Lower lobe of right lung (tissue), 2 donors: ENCODE measurements around the gene TIGD7. TPM values are rescaled to one million over a fixed set of nuclear protein-coding genes. Genes with fewer than 3 reads are reported as not detected.

Experiments used
- ATAC-seq, 2 donors: fragments of 200-7000 bp; cut with Tn5 transposase; one replicate each; pipeline ENCODE4 v1.9.1; 2020 to 2022; ENCODE audit warnings: mild to moderate bottlenecking in 2 of 2, moderate library complexity in 2 of 2
- DNase-seq: peaks from one replicate; pipeline ENCODE4 v3.0.0-alpha.2; 2020
- H3K27ac ChIP-seq: fragments of 200-600 bp; one replicate; pipeline ENCODE4 v1.8.0; 2022
- H3K27me3 ChIP-seq: fragments of 200-600 bp; one replicate; pipeline ENCODE4 v1.8.0; 2022; ENCODE audit warnings: low read depth
- H3K36me3 ChIP-seq: fragments of 200-600 bp; one replicate; pipeline ENCODE4 v1.8.0; 2022; ENCODE audit warnings: mild to moderate bottlenecking
- H3K4me1 ChIP-seq: fragments of 200-600 bp; one replicate; pipeline ENCODE4 v1.8.0; 2022
- H3K4me3 ChIP-seq: fragments of 200-600 bp; one replicate; pipeline ENCODE4 v1.8.0; 2022; ENCODE audit warnings: mild to moderate bottlenecking
- H3K9me3 ChIP-seq: fragments of 200-600 bp; one replicate; pipeline ENCODE4 v1.8.0; 2022
- intact Hi-C: fragments of 100-400 bp; cut with DNase I; formaldehyde crosslinking; loops from one replicate; pipeline ENCODE4 v1.11.0; 2022
- total RNA-seq: library from RNA; stranded (reverse); fragmentation: NEBNext Ultra II Directional; extraction: Animal tissue kit (Norgen Biotek cat#: 25700); gene quantifications from one replicate; pipeline ENCODE4 v1.2.1, GENCODE V29; 2021
- TF ChIP-seq, protein P1 (sequence below): fragments of 200-600 bp; IDR thresholded peaks from one replicate; pipeline ENCODE4 v1.8.0; 2022; ENCODE audit warnings: antibody characterized with exemption, mild to moderate bottlenecking
- donor health status: DM: no; HTN: yes; CAD: no; lungs with severe emphysema.

The TIGD7 gene
- total RNA-seq, 1 donor from 2014 or later = 5.3 TPM

DNA sequence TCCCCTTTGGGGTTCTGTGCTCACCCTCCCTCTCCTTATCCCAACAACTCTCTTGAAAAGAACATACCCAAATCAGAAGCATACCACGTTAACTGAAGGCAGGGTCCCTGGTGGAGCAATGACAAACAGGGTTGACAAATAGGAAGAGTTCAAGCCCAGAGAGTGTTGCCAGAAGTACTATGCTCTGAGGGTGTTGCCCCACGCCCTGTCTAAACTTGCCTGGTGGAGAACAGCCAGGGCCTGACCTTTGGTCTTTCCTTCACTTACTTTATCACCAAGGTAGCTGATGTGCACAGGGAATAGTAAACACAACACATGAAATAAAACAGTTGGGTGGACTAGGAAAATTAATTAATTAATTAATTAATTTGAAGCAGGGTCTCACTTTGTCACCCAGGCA is 23.4 kb upstream of the TIGD7 start:
- Histone ChIP-seq H3K4me3 (no peak overlapping the region), H3K4me1 (no peaks in the 10 kb centered on the region), H3K27ac (no peak overlapping the region), H3K36me3 (no peaks in the 10 kb centered on the region), H3K27me3 (no peaks in the 10 kb centered on the region), H3K9me3 (peaks cover 21% of the 10 kb centered on the region)
- intact Hi-C loops = no loop called here
- ATAC-seq = no peak
- DNase-seq = no peak
- TF ChIP-seq, protein P1, sequence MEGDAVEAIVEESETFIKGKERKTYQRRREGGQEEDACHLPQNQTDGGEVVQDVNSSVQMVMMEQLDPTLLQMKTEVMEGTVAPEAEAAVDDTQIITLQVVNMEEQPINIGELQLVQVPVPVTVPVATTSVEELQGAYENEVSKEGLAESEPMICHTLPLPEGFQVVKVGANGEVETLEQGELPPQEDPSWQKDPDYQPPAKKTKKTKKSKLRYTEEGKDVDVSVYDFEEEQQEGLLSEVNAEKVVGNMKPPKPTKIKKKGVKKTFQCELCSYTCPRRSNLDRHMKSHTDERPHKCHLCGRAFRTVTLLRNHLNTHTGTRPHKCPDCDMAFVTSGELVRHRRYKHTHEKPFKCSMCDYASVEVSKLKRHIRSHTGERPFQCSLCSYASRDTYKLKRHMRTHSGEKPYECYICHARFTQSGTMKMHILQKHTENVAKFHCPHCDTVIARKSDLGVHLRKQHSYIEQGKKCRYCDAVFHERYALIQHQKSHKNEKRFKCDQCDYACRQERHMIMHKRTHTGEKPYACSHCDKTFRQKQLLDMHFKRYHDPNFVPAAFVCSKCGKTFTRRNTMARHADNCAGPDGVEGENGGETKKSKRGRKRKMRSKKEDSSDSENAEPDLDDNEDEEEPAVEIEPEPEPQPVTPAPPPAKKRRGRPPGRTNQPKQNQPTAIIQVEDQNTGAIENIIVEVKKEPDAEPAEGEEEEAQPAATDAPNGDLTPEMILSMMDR = no peak

DNA sequence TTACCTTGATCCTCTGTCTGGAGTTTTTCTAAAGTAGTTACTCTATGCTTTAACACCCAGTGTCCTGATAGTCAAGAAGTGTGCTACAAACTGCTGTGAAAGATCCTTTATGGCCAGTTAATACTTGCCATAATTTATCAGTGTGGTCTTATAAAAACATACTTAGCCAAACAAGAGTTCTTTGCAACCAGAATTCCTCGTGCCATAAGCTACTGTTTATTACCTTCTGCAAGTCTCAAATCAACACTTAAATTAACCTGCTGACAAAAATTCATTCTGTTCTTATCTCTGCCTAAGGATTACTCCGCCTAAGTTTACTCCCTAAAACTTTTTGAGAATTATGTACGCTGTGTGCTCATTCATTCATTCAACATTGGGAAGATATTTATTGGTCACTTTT is 22.9 kb upstream of the TIGD7 start:
- H3K4me1 ChIP-seq = no peaks in the 10 kb centered on the region
- H3K27ac ChIP-seq = no peak overlapping the region
- TF ChIP-seq, protein P1 = no peak
- intact Hi-C loops = no loop called here
- DNase-seq (no peak), ATAC-seq (no peak)
- H3K36me3 ChIP-seq = no peaks in the 10 kb centered on the region
- no peaks in the 10 kb centered on the region for H3K27me3 ChIP-seq
- H3K9me3 ChIP-seq = peaks cover 26% of the 10 kb centered on the region
- H3K4me3 ChIP-seq = no peak overlapping the region

DNA sequence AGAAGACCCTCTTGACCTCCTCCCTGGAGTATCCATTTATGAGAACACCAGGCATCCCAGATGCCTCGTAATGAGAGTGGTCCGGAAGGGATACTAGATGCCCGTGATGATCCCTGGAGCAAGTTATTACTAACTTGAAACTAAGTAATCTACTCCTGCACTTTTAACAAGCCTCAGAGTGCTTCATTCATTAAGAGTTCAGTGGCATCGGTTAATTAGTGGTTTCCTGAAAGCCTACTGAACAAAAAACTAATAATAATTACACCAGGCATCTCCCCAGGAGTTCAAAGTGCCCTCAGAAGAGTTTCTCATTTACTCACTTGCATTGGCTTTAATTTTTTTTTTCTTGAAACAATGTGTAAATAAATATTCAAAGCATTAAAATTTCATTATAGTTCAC is 22.3 kb upstream of the TIGD7 start:
- H3K36me3 ChIP-seq = no peaks in the 10 kb centered on the region
- H3K27me3 ChIP-seq = no peaks in the 10 kb centered on the region
- no peak overlapping the region for H3K27ac ChIP-seq
- H3K9me3 ChIP-seq = peaks cover 32% of the 10 kb centered on the region
- intact Hi-C loops = no loop called here
- H3K4me1 ChIP-seq = no peaks in the 10 kb centered on the region
- TF ChIP-seq, protein P1 = no peak
- no peak for ATAC-seq
- DNase-seq = no peak
- H3K4me3 ChIP-seq = no peak overlapping the region

DNA sequence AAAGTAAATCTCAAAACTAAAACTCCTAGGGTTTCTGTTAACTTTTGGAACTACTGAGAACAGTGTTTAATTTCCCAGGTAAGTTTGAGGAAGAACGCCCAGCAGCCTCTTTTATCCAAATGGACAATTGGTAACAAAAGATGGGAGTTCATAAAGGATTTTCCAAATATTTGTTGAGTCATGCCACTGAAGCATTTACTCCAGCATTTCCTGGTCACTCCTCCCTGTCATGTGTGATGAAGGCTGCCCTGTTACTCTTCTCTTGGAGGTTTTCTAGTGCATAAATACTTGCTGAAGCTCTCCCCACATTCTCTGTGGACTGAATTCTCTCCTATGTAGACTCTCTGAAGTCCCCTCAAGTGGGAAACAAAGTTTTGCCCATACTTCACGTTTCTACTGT is 16.6 kb upstream of the TIGD7 start:
- Histone ChIP-seq H3K27me3 (no peaks in the 10 kb centered on the region), H3K36me3 (peaks cover 12% of the 10 kb centered on the region), H3K27ac (no peak overlapping the region), H3K9me3 (peaks cover 83% of the 10 kb centered on the region), H3K4me1 (no peaks in the 10 kb centered on the region), H3K4me3 (no peak overlapping the region)
- intact Hi-C loops = no loop called here
- TF ChIP-seq, protein P1 = no peak
- ATAC-seq = no peak
- DNase-seq = no peak

DNA sequence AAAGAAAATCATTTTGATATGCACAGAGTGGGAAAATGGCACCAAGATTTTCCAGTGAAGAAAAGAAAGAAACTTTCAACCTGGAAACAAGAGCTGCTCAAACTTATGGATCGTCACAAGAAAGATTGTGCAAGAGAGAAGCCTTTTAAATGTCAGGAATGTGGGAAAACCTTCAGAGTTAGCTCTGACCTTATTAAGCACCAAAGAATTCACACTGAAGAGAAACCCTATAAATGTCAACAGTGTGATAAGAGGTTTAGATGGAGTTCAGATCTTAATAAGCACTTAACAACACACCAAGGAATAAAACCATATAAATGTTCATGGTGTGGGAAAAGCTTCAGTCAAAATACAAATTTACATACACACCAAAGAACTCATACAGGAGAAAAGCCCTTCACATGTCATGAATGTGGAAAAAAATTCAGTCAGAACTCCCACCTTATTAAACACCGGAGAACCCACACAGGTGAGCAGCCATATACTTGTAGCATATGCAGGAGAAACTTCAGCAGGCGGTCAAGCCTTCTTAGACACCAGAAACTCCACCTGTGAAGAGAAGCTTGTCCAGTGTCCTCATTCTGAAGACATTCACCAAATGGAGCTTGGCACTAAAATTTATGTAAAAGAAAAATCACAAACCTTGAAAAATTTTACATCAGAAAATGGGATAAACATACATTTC is 12.2 kb upstream of the TIGD7 start:
- Histone ChIP-seq H3K9me3 (peaks cover 99% of the 10 kb centered on the region), H3K27me3 (no peaks in the 10 kb centered on the region), H3K4me3 (no peak overlapping the region), H3K27ac (no peak overlapping the region), H3K36me3 (peaks cover 32% of the 10 kb centered on the region), H3K4me1 (no peaks in the 10 kb centered on the region)
- no peak for DNase-seq
- TF ChIP-seq, protein P1 = no peak
- intact Hi-C loops = no loop called here
- no peak for ATAC-seq
